Ovary (tissue), 9 donors: Measurements from ENCODE around the gene PIBF1. TPM values are rescaled to one million over a fixed set of nuclear protein-coding genes. Genes with fewer than 3 reads are reported as not detected.

Experiments
- DNase-seq, 5 donors: peaks; one replicate each; pipeline ENCODE4 v3.0.0-alpha.2; 2019 to 2020
- H3K27ac ChIP-seq, 2 donors: fragments of 200-600 bp; one replicate each; pipeline versions ENCODE4 v1.5.1 to v1.8.0; 2019 to 2022
- H3K27me3 ChIP-seq: fragments of 200-600 bp; one replicate; pipeline ENCODE4 v1.8.0; 2022
- H3K36me3 ChIP-seq: fragments of 200-600 bp; sonication (generic); one replicate; pipeline ENCODE4 v1.5.1; 2019
- H3K4me1 ChIP-seq: one replicate; pipeline ENCODE4 v1.8.1; 2013; ENCODE audit warnings: mild to moderate bottlenecking, moderate library complexity; ENCODE audit not compliant: insufficient read depth
- H3K4me3 ChIP-seq: fragments of 200-600 bp; sonication (generic); one replicate; pipeline ENCODE4 v1.5.1; 2017
- H3K9me3 ChIP-seq, 2 donors: fragments of 200-600 bp in 1 of 2; sonication (generic) in 1 of 2; one replicate each; pipeline versions ENCODE4 v1.5.1 to v1.8.1; 2013 to 2019; ENCODE audit warnings: mild to moderate bottlenecking in 1 of 2, moderate library complexity in 1 of 2
- EP300 ChIP-seq: sonication (generic); formaldehyde crosslinking; IDR thresholded peaks from one replicate; pipeline ENCODE4 v1.6.1; 2017; ENCODE audit warnings: antibody characterized with exemption
- POLR2A ChIP-seq: fragments of 450-650 bp; IDR thresholded peaks from one replicate; pipeline ENCODE4 v1.6.1; 2017; ENCODE audit warnings: antibody characterized with exemption, mild to moderate bottlenecking, moderate library complexity
- WGBS, 3 donors: extraction: QIAGEN DNeasy Blood & Tissue Kit in 1 of 3; methylation state at CpG; one replicate each; pipeline versions ENCODE4 v1.1.5 to v1.1.7; 2013 to 2017; 5-methylcytosine and 5-hydroxymethylcytosine counted together
- intact Hi-C, 4 donors: fragments of 100-400 bp; cut with DNase I; formaldehyde crosslinking; loops; one replicate each; pipeline versions ENCODE4 v1.11.0 to v1.15.1; 2022 to 2023
- polyA plus RNA-seq, 2 donors: library from polyadenylated mRNA; stranded (reverse); fragments of 200-250 nt in 1 of 2; fragments of 350-450 nt in 1 of 2; fragmentation: Illumina TruSeq in 1 of 2; extraction: RNeasy Lipid Tissue Mini Kit (QIAGEN cat#74804) in 1 of 2; gene quantifications; one replicate each; pipeline ENCODE4 v1.2.3, GENCODE V29; 2013 to 2014
- total RNA-seq, 7 donors: library from RNA; depleted of rRNA in 2 of 7; stranded (reverse); fragments of >200 nt in 2 of 7; fragmentation: NEBNext Ultra II Directional in 3 of 7; extraction: Animal tissue kit (Norgen Biotek cat#: 25700) in 3 of 7; gene quantifications; one replicate each; pipeline versions ENCODE4 v1.1.0 to v1.2.4, GENCODE V29; 2016 to 2023
- TF ChIP-seq, protein P1 (sequence below), 3 donors: fragments of 450-650 bp in 2 of 3; fragments of 200-600 bp in 1 of 3; IDR thresholded peaks; one replicate each; pipeline versions ENCODE4 v1.5.1 to v1.8.0; 2016 to 2022; ENCODE audit warnings: antibody characterized with exemption in 3 of 3, mild to moderate bottlenecking in 1 of 3
- donor health status: DM: no; HTN: no; CAD: no; lungs with moderate emphysema.
- donor health status: DM: no; HTN: no; CAD: no.
- donor health status: Bipolar disorder and iron deficiency.
- donor health status: DM: yes; HTN: yes; CAD: no.
- donor health status: DM: no; HTN: no; CAD: no.
- donor health status: DM: yes; HTN: yes; CAD: no.

The PIBF1 gene
- total and polyA plus RNA-seq, 9 donors = 9.8 to 45.7 (median 22.0) TPM

DNA sequence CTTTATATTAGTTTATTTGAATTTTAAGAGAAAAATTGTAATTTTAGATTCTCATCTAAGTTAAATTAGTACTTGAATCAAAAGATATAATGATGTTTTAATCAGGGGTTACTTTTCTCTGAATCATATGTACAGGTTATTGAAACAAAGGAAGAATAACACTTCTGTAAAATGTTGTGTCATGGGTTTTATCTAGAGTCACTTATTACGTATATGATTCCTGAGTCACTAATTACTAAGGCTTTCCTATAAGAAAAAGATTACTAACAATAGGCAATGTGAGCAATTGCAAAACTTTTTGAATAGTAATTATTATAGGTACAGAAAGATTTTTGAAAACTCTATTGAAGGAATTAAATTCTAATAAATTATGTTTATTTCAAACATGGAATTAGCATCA lies 177.7 kb downstream of the PIBF1 start:
- no peak overlapping the region for H3K27ac ChIP-seq
- WGBS, 3 donors = 90 to 100% (median 93%) methylated on average over 1 of the region's 1 CpG
- H3K9me3 ChIP-seq = no peaks in the 10 kb centered on the region
- DNase-seq = no peak
- intact Hi-C loops = no loop called here
- TF ChIP-seq EP300 (no peak), POLR2A (no peak)
- TF ChIP-seq, protein P1, sequence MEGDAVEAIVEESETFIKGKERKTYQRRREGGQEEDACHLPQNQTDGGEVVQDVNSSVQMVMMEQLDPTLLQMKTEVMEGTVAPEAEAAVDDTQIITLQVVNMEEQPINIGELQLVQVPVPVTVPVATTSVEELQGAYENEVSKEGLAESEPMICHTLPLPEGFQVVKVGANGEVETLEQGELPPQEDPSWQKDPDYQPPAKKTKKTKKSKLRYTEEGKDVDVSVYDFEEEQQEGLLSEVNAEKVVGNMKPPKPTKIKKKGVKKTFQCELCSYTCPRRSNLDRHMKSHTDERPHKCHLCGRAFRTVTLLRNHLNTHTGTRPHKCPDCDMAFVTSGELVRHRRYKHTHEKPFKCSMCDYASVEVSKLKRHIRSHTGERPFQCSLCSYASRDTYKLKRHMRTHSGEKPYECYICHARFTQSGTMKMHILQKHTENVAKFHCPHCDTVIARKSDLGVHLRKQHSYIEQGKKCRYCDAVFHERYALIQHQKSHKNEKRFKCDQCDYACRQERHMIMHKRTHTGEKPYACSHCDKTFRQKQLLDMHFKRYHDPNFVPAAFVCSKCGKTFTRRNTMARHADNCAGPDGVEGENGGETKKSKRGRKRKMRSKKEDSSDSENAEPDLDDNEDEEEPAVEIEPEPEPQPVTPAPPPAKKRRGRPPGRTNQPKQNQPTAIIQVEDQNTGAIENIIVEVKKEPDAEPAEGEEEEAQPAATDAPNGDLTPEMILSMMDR (IDR thresholded peaks at IDR 0.05) = no peak
- no peaks in the 10 kb centered on the region for H3K27me3 ChIP-seq
- no peaks in the 10 kb centered on the region for H3K36me3 ChIP-seq
- no peaks in the 10 kb centered on the region for H3K4me1 ChIP-seq
- H3K4me3 ChIP-seq = no peak overlapping the region

DNA sequence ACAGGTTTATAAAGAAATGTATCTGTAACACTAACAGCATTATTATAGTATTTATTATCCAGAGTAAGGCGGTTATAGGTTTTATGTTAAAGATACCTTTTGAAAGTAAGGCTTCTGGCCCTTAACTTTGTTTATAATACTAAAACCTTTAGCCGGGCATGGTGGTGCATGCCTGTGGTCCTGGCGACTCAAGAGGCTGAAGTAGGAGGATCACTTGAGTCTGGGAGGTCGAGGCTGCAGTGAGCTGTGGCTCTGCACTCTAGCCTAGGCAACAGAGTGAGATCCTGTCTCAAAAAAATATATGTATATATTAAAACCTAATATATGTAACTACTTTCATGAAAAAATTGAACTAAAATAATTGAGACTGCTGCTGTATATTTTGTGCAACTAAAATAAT lies 178.2 kb downstream of the PIBF1 start:
- Histone ChIP-seq H3K27me3 (no peaks in the 10 kb centered on the region), H3K27ac (no peak overlapping the region), H3K4me3 (no peak overlapping the region), H3K4me1 (no peaks in the 10 kb centered on the region), H3K9me3 (no peaks in the 10 kb centered on the region), H3K36me3 (no peaks in the 10 kb centered on the region)
- no peak for DNase-seq
- WGBS, 3 donors = 89 to 93% (median 92%) methylated on average over 4 of the region's 4 CpGs
- TF ChIP-seq POLR2A (no peak), EP300 (no peak)
- TF ChIP-seq, protein P1 (IDR thresholded peaks at IDR 0.05) = no peak
- intact Hi-C loops = no loop called here

DNA sequence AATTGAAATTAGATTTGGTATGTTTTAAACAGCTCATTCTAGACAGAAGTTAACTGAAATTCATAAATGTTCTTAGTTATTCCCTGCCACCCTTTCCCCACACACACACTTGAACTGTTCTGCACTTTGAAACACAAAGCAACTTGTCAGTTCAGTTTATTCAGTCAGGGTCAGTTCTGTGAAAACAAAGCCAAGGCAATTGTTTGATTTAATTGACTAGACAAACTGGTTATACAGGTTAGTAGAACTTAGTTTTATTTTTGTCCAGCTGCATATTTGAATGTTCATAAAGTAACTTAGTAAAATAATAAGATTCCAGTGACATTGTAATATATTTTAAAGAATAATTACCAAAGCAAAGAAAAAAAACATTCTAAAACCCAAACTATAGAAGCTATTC lies 178.6 kb downstream of the PIBF1 start:
- Histone ChIP-seq H3K4me3 (no peak overlapping the region), H3K9me3 (no peaks in the 10 kb centered on the region), H3K4me1 (no peaks in the 10 kb centered on the region), H3K27me3 (no peaks in the 10 kb centered on the region), H3K27ac (no peak overlapping the region), H3K36me3 (no peaks in the 10 kb centered on the region)
- DNase-seq = no peak
- intact Hi-C loops = no loop called here
- no peak for TF ChIP-seq POLR2A
- TF ChIP-seq EP300 = no peak
- TF ChIP-seq, protein P1 (IDR thresholded peaks at IDR 0.05) = no peak

DNA sequence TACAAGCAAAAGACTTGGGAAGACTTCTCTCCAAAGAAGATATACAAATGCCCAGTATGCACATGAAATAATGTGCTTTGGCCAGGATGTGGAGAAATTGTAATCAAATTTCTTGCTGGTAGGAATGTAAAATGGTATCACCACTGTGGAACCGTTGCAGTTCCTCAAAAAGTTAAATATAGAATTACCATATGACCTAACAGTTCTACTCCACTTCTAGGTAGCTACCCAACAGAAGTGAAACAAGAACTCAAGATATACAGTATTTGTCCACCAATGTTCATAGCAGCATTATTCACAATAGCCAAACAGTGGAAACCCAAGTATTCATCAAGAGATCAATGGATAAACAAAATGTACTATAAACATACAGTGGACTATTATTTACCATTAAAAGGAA lies 181.8 kb downstream of the PIBF1 start:
- H3K27ac ChIP-seq = no peak overlapping the region
- intact Hi-C loops = no loop called here
- TF ChIP-seq EP300 = no peak
- TF ChIP-seq, protein P1 (IDR thresholded peaks at IDR 0.05) = no peak
- TF ChIP-seq POLR2A = no peak
- H3K4me1 ChIP-seq = no peaks in the 10 kb centered on the region
- H3K27me3 ChIP-seq = no peaks in the 10 kb centered on the region
- DNase-seq = no peak
- no peaks in the 10 kb centered on the region for H3K9me3 ChIP-seq
- H3K4me3 ChIP-seq = no peak overlapping the region
- no peaks in the 10 kb centered on the region for H3K36me3 ChIP-seq
- WGBS, 3 donors = 87 to 89% (median 88%) methylated on average over 1 of the region's 1 CpG
